H1 (cell line): ENCODE measurements around the gene ZPBP2. TPM values are rescaled to one million over a fixed set of nuclear protein-coding genes. Genes with fewer than 3 reads are reported as not detected.

Experiments used
- CHD1 ChIP-seq: IDR thresholded peaks from 2 replicates; pipeline ENCODE4 v1.6.1; 2012; ENCODE audit warnings: low read depth, low read length, improper control_type of control experiment
- FOSL1 ChIP-seq: IDR thresholded peaks from 2 replicates; pipeline ENCODE4 v1.6.1; 2011; ENCODE audit warnings: mild to moderate bottlenecking, low read depth, low read length, moderate library complexity; ENCODE audit not compliant: insufficient read depth
- HDAC2 ChIP-seq, 2 experiments: fragments of 300-600 bp in 1 of 2; sonication (generic) in 1 of 2; IDR thresholded peaks; 2 replicates each; pipeline ENCODE4 v1.6.1; 2011 to 2012; ENCODE audit warnings: low read depth in 2 of 2, low read length in 2 of 2, mild to moderate bottlenecking in 2 of 2, moderate library complexity in 2 of 2, borderline replicate concordance in 1 of 2, inconsistent platforms in 1 of 2
- RNF2 ChIP-seq: fragments of 200-900, 300-1000 bp; sonication (generic); IDR thresholded peaks from 2 replicates; pipeline ENCODE4 v1.7.1; 2016; ENCODE audit warnings: borderline replicate concordance, low read depth, mild to moderate bottlenecking, antibody characterized with exemption, low read length; ENCODE audit not compliant: poor library complexity, severe bottlenecking; ENCODE audit errors: missing control alignments
- SP2 ChIP-seq: IDR thresholded peaks from 2 replicates; pipeline ENCODE4 v1.6.1; 2012; ENCODE audit warnings: mild to moderate bottlenecking, low read length, inconsistent platforms
- TAF1 ChIP-seq: IDR thresholded peaks from 2 replicates; pipeline ENCODE4 v1.6.1; 2011; ENCODE audit warnings: mild to moderate bottlenecking, low read depth, low read length
- TCF12 ChIP-seq: IDR thresholded peaks from 2 replicates; pipeline ENCODE4 v1.6.1; 2011; ENCODE audit warnings: low read depth, mild to moderate bottlenecking, low read length
- ZNF274 ChIP-seq: IDR thresholded peaks from 2 replicates; pipeline ENCODE4 v1.7.0; 2012; ENCODE audit warnings: low read length, borderline replicate concordance; ENCODE audit errors: extremely low read depth
- polyA plus RNA-seq, 7 experiments: library from polyadenylated mRNA; depleted of rRNA in 3 of 7; stranded (reverse) in 5 of 7; unstranded in 2 of 7; fragments of >200 nt in 5 of 7; fragments of 200-250 nt in 2 of 7; gene quantifications; 1 replicate in 5 of 7; 2 replicates in 1 of 7; 4 replicates in 1 of 7; pipeline versions ENCODE4 v1.2.1 to v1.2.3, GENCODE V29; 2011 to 2013; ENCODE audit warnings: missing spikeins in 2 of 7, mixed read lengths in 2 of 7
- total RNA-seq: library from RNA; stranded (reverse); fragmentation: NEBNext Ultra II Directional; extraction: Animal tissue kit (Norgen Biotek cat#: 25700); gene quantifications from 2 replicates; pipeline ENCODE4 v1.2.1, GENCODE V29; 2021
- TF ChIP-seq, protein P1 (sequence below): fragments of 300-600 bp; sonication (generic); IDR thresholded peaks from 2 replicates; pipeline ENCODE4 v1.7.1; 2012; ENCODE audit warnings: low read length, moderate library complexity, mild to moderate bottlenecking, inconsistent platforms; ENCODE audit not compliant: insufficient replicate concordance

The ZPBP2 gene
- total and polyA plus RNA-seq, 2 of the 8 experiments (the other 6 are each of a cell fraction or from before 2014, with no cell fraction given) = not detected

DNA sequence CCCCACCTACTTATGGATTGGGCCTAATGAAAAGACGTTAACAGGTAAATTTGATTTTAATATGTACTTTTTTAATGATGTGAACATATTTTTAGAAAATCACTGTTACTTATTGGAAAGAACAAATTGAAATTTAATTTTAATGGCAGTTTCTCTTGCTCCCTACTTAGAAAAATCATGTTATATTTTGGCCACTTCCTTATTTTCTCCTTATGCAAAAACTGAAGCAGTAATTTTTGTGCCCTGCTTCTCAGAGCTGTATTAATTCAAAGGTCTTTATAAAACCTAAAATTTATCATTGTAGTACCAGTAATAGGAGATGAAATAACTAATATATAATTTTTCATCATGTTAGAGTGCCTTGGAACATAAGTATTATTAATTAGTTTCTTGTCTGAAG lies 2.8 kb downstream of the ZPBP2 start (continued):
- TF ChIP-seq, protein P1, sequence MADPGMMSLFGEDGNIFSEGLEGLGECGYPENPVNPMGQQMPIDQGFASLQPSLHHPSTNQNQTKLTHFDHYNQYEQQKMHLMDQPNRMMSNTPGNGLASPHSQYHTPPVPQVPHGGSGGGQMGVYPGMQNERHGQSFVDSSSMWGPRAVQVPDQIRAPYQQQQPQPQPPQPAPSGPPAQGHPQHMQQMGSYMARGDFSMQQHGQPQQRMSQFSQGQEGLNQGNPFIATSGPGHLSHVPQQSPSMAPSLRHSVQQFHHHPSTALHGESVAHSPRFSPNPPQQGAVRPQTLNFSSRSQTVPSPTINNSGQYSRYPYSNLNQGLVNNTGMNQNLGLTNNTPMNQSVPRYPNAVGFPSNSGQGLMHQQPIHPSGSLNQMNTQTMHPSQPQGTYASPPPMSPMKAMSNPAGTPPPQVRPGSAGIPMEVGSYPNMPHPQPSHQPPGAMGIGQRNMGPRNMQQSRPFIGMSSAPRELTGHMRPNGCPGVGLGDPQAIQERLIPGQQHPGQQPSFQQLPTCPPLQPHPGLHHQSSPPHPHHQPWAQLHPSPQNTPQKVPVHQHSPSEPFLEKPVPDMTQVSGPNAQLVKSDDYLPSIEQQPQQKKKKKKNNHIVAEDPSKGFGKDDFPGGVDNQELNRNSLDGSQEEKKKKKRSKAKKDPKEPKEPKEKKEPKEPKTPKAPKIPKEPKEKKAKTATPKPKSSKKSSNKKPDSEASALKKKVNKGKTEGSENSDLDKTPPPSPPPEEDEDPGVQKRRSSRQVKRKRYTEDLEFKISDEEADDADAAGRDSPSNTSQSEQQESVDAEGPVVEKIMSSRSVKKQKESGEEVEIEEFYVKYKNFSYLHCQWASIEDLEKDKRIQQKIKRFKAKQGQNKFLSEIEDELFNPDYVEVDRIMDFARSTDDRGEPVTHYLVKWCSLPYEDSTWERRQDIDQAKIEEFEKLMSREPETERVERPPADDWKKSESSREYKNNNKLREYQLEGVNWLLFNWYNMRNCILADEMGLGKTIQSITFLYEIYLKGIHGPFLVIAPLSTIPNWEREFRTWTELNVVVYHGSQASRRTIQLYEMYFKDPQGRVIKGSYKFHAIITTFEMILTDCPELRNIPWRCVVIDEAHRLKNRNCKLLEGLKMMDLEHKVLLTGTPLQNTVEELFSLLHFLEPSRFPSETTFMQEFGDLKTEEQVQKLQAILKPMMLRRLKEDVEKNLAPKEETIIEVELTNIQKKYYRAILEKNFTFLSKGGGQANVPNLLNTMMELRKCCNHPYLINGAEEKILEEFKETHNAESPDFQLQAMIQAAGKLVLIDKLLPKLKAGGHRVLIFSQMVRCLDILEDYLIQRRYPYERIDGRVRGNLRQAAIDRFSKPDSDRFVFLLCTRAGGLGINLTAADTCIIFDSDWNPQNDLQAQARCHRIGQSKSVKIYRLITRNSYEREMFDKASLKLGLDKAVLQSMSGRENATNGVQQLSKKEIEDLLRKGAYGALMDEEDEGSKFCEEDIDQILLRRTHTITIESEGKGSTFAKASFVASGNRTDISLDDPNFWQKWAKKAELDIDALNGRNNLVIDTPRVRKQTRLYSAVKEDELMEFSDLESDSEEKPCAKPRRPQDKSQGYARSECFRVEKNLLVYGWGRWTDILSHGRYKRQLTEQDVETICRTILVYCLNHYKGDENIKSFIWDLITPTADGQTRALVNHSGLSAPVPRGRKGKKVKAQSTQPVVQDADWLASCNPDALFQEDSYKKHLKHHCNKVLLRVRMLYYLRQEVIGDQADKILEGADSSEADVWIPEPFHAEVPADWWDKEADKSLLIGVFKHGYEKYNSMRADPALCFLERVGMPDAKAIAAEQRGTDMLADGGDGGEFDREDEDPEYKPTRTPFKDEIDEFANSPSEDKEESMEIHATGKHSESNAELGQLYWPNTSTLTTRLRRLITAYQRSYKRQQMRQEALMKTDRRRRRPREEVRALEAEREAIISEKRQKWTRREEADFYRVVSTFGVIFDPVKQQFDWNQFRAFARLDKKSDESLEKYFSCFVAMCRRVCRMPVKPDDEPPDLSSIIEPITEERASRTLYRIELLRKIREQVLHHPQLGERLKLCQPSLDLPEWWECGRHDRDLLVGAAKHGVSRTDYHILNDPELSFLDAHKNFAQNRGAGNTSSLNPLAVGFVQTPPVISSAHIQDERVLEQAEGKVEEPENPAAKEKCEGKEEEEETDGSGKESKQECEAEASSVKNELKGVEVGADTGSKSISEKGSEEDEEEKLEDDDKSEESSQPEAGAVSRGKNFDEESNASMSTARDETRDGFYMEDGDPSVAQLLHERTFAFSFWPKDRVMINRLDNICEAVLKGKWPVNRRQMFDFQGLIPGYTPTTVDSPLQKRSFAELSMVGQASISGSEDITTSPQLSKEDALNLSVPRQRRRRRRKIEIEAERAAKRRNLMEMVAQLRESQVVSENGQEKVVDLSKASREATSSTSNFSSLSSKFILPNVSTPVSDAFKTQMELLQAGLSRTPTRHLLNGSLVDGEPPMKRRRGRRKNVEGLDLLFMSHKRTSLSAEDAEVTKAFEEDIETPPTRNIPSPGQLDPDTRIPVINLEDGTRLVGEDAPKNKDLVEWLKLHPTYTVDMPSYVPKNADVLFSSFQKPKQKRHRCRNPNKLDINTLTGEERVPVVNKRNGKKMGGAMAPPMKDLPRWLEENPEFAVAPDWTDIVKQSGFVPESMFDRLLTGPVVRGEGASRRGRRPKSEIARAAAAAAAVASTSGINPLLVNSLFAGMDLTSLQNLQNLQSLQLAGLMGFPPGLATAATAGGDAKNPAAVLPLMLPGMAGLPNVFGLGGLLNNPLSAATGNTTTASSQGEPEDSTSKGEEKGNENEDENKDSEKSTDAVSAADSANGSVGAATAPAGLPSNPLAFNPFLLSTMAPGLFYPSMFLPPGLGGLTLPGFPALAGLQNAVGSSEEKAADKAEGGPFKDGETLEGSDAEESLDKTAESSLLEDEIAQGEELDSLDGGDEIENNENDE = no peak
- no peak for TF ChIP-seq HDAC2 (IDR thresholded peaks at IDR 0.05; ENCODE audit: borderline replicate concordance in 1 of 2, low read depth in 2 of 2, low read length in 2 of 2)
- no peak for TF ChIP-seq TAF1
- no peak for TF ChIP-seq SP2
- TF ChIP-seq FOSL1 = no peak
- TF ChIP-seq ZNF274 = no peak
- no peak for TF ChIP-seq TCF12
- TF ChIP-seq RNF2 = no peak
- no peak for TF ChIP-seq CHD1
